Jurkat, Clone E6-1 (cell line): ENCODE results near the gene CRYBG2.
"Not testable (repeated sequence)": the region's sequence is repeated elsewhere in the genome, so short reads cannot be mapped to it uniquely, and the experiment has no call there.

Source experiments
- DNase-seq: peaks from one replicate; pipeline ENCODE4 v3.0.0-alpha.2; 2011; ENCODE audit warnings: low read depth, low spot score
- H3K4me3 ChIP-seq: 2 replicates; pipeline ENCODE4 v1.5.1; 2011; ENCODE audit warnings: mild to moderate bottlenecking, low read length, control low read depth, moderate library complexity

CRYBG2 gene

GRCh38 chr1:26373281-26373680 lies 19.4 kb upstream of the CRYBG2 start:
- peak; percentile 58 for DNase-seq
- H3K4me3 ChIP-seq, result no peak overlapping the region

- not testable (repeated sequence) for H3K4me3 ChIP-seq, DNase-seq
Measured at GRCh38 chr1:26372611-26373010, 18.7 kb upstream of the CRYBG2 start, which contains the start of gene ZNF683. Gene ZNF683, minus strand, starts transcription at chr1:26372750. Its CDS starts 4,179 bp downstream, at chr1:26368571.

GRCh38 chr1:26372039-26372438 lies 18.1 kb upstream of the CRYBG2 start:
- H3K4me3 ChIP-seq, result no peak overlapping the region
- no peak for DNase-seq

- DNase-seq, result peak; percentile 45
- H3K4me3 ChIP-seq, result no peak overlapping the region
Measured at GRCh38 chr1:26370591-26371382, 16.9 kb upstream of the CRYBG2 start.

- no peak for DNase-seq
- no peak overlapping the region for H3K4me3 ChIP-seq
Measured at GRCh38 chr1:26368486-26368885, 14.6 kb upstream of the CRYBG2 start.

GRCh38 chr1:26368006-26368405 lies 14.1 kb upstream of the CRYBG2 start:
- no peak for DNase-seq

GRCh38 chr1:26367441-26367840 lies 13.5 kb upstream of the CRYBG2 start:
- H3K4me3 ChIP-seq, result no peak overlapping the region
- DNase-seq, result no peak

More at GRCh38 chr1:26368006-26368405, 14.1 kb upstream of the CRYBG2 start:
- H3K4me3 ChIP-seq, result no peak overlapping the region

GRCh38 chr1:26364956-26365355 lies 11.0 kb upstream of the CRYBG2 start:
- no peak for DNase-seq
- no peak overlapping the region for H3K4me3 ChIP-seq

- peak; percentile 87 for DNase-seq
Measured at GRCh38 chr1:26363549-26364448, 9.9 kb upstream of the CRYBG2 start.

GRCh38 chr1:26362331-26362730 lies 8.4 kb upstream of the CRYBG2 start:
- DNase-seq, result no peak
- no peak overlapping the region for H3K4me3 ChIP-seq

More at GRCh38 chr1:26363549-26364448, 9.9 kb upstream of the CRYBG2 start:
- H3K4me3 ChIP-seq, result no peak overlapping the region

- H3K4me3 ChIP-seq, result no peak overlapping the region
- DNase-seq, result no peak
Measured at GRCh38 chr1:26361605-26362122, 7.7 kb upstream of the CRYBG2 start.

- no peak for DNase-seq
- H3K4me3 ChIP-seq, result no peak overlapping the region
Measured at GRCh38 chr1:26360807-26361604, 7.1 kb upstream of the CRYBG2 start.

- DNase-seq, result no peak
- H3K4me3 ChIP-seq, result no peak overlapping the region
Measured at GRCh38 chr1:26359981-26360806, 6.3 kb upstream of the CRYBG2 start.

- peak; percentile 65 for DNase-seq
- peak overlapping the region; percentile 5; the same call in 1 of the 2 replicates for H3K4me3 ChIP-seq
Measured at GRCh38 chr1:26358411-26359384, 4.8 kb upstream of the CRYBG2 start.

- DNase-seq, result no peak
- no peak overlapping the region for H3K4me3 ChIP-seq
Measured at GRCh38 chr1:26357121-26357602, 3.2 kb upstream of the CRYBG2 start.

- no peak for DNase-seq
Measured at GRCh38 chr1:26356106-26356505, 2.2 kb upstream of the CRYBG2 start.

GRCh38 chr1:26354972-26355371 lies 1.0 kb upstream of the CRYBG2 start:
- no peak for DNase-seq
- no peak overlapping the region for H3K4me3 ChIP-seq

More at GRCh38 chr1:26356106-26356505, 2.2 kb upstream of the CRYBG2 start:
- no peak overlapping the region for H3K4me3 ChIP-seq
